ENCODE measurements around the gene OR51A7. TPM values are rescaled to one million over a fixed set of nuclear protein-coding genes. Genes with fewer than 3 reads are reported as not detected.
"Not testable (repeated sequence)": the region's sequence is repeated elsewhere in the genome, so short reads cannot be mapped to it uniquely, and the experiment has no call there.

OR51A7 gene
- total RNA-seq, 1 experiment from 2014 or later: not detected

DNA sequence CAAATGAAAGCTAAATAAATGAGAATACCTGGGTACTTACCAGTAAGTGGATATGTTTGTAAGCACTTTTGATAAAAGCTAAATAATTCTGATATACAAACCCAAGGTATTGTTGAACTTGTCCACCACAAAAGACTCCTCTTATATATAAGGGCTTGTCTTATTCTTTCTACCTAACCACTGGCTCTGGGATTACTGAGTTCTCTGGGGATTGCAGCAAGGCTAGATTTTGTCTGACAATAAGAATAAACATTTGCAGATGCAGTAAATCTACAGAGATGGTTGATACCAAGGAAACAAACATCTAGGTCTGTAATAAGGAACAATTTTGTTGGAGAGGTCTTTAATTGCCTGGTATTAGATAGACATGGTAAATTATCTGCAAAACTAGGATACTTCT is 43.9 kb downstream of the OR51A7 start, which contains the start of gene OR51A4 (continued):
- TF ChIP-seq, protein P1, sequence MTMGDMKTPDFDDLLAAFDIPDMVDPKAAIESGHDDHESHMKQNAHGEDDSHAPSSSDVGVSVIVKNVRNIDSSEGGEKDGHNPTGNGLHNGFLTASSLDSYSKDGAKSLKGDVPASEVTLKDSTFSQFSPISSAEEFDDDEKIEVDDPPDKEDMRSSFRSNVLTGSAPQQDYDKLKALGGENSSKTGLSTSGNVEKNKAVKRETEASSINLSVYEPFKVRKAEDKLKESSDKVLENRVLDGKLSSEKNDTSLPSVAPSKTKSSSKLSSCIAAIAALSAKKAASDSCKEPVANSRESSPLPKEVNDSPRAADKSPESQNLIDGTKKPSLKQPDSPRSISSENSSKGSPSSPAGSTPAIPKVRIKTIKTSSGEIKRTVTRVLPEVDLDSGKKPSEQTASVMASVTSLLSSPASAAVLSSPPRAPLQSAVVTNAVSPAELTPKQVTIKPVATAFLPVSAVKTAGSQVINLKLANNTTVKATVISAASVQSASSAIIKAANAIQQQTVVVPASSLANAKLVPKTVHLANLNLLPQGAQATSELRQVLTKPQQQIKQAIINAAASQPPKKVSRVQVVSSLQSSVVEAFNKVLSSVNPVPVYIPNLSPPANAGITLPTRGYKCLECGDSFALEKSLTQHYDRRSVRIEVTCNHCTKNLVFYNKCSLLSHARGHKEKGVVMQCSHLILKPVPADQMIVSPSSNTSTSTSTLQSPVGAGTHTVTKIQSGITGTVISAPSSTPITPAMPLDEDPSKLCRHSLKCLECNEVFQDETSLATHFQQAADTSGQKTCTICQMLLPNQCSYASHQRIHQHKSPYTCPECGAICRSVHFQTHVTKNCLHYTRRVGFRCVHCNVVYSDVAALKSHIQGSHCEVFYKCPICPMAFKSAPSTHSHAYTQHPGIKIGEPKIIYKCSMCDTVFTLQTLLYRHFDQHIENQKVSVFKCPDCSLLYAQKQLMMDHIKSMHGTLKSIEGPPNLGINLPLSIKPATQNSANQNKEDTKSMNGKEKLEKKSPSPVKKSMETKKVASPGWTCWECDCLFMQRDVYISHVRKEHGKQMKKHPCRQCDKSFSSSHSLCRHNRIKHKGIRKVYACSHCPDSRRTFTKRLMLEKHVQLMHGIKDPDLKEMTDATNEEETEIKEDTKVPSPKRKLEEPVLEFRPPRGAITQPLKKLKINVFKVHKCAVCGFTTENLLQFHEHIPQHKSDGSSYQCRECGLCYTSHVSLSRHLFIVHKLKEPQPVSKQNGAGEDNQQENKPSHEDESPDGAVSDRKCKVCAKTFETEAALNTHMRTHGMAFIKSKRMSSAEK (CRISPR knock-in tag; IDR thresholded peaks at IDR 0.05; ENCODE audit: borderline replicate concordance): no peak
- TF ChIP-seq NFATC4 (CRISPR knock-in tag; IDR thresholded peaks at IDR 0.05): no peak

DNA sequence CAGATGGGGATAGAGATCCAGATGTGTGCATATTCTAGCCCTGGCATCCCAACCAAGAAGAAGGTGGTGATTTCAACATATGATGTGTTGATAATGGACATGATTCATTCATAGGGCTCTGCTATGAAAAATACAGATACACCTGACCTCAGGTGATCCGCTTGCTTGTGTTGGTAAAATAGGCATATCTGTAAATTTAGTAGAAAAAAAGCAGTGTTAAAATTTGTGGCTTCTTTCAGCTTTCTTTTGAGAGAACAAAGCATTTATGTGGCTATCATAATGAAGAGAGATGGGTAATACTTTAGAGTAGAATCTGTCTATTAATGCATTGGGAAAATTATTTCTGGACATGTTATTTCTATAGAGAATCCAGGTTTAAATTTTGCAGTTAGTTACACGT is 52.0 kb downstream of the OR51A7 start, which contains the start of gene OR51A2:
Gene OR51A2 (minus strand): TSS at position 101 of the 400 bp plus-strand sequence. CDS start 0 bp downstream, at position 101.
- DNase-seq (ENCODE audit: low spot score); H3K27me3 Mint-ChIP-seq (ENCODE audit: low read depth); H3K27ac Mint-ChIP-seq; POLR2A ChIA-PET; H3K4me1 Mint-ChIP-seq; H3K4me3 Mint-ChIP-seq; H3K9me3 Mint-ChIP-seq; H3K36me3 Mint-ChIP-seq; CTCF ChIA-PET; ATAC-seq: not testable (repeated sequence)

DNA sequence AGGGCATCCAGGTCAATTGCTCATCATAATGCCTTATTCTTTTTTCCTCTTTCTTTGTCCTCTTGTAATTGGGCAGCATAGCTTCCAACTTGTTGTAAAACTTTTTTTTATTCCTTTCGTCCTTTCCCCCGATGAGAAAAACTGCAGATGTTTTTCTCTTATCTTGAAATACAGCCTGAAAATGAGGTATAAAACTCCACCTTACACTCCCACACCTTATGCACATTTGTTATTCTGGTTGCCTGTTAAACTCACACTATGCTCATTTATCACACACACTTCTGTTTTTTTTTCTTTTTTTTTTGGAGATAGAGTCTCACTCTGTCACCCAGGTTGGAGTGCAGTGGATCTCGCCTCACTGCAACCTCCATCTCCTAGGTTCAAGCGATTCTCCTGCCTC is 53.8 kb downstream of the OR51A7 start:
- Mint-ChIP-seq H3K9me3 (no peaks in the 10 kb centered on the region), H3K27ac (no peak overlapping the region), H3K4me1 (no peaks in the 10 kb centered on the region), H3K36me3 (no peaks in the 10 kb centered on the region), H3K27me3 (ENCODE audit: low read depth) (no peaks in the 10 kb centered on the region; the same call in 1 of the 2 replicates), H3K4me3 (no peak overlapping the region)
- ChIA-PET CTCF (no interaction called here), POLR2A (no interaction called here)
- DNase-seq (ENCODE audit: low spot score) (no peak), ATAC-seq (no peak)
- TF ChIP-seq FOXP1 (CRISPR knock-in tag; IDR thresholded peaks at IDR 0.05; ENCODE audit: borderline replicate concordance) (no peak), ZNF317 (CRISPR knock-in tag; IDR thresholded peaks at IDR 0.05; ENCODE audit: borderline replicate concordance, low read depth) (no peak), HMGA2 (CRISPR knock-in tag; IDR thresholded peaks at IDR 0.05) (no peak), KAT7 (CRISPR knock-in tag; IDR thresholded peaks at IDR 0.05; ENCODE audit: borderline replicate concordance) (no peak), ELF4 (CRISPR knock-in tag; IDR thresholded peaks at IDR 0.05; ENCODE audit: low read depth) (no peak), JAZF1 (CRISPR knock-in tag; IDR thresholded peaks at IDR 0.05) (no peak), FOXK1 (CRISPR knock-in tag; IDR thresholded peaks at IDR 0.05) (no peak), SMAD4 (CRISPR knock-in tag; IDR thresholded peaks at IDR 0.05) (no peak), MXD4 (CRISPR knock-in tag; IDR thresholded peaks at IDR 0.05; ENCODE audit: borderline replicate concordance) (no peak), TP53 (CRISPR knock-in tag; IDR thresholded peaks at IDR 0.05) (no peak), ESRRA (CRISPR knock-in tag; IDR thresholded peaks at IDR 0.05; ENCODE audit: borderline replicate concordance) (no peak)
- TF ChIP-seq, protein P2, sequence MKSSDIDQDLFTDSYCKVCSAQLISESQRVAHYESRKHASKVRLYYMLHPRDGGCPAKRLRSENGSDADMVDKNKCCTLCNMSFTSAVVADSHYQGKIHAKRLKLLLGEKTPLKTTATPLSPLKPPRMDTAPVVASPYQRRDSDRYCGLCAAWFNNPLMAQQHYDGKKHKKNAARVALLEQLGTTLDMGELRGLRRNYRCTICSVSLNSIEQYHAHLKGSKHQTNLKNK (CRISPR knock-in tag; IDR thresholded peaks at IDR 0.05): no peak
- TF ChIP-seq, protein P3, sequence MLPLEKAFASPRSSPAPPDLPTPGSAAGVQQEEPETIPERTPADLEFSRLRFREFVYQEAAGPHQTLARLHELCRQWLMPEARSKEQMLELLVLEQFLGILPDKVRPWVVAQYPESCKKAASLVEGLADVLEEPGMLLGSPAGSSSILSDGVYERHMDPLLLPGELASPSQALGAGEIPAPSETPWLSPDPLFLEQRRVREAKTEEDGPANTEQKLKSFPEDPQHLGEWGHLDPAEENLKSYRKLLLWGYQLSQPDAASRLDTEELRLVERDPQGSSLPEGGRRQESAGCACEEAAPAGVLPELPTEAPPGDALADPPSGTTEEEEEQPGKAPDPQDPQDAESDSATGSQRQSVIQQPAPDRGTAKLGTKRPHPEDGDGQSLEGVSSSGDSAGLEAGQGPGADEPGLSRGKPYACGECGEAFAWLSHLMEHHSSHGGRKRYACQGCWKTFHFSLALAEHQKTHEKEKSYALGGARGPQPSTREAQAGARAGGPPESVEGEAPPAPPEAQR (CRISPR knock-in tag; IDR thresholded peaks at IDR 0.05): no peak
- TF ChIP-seq, protein P4, sequence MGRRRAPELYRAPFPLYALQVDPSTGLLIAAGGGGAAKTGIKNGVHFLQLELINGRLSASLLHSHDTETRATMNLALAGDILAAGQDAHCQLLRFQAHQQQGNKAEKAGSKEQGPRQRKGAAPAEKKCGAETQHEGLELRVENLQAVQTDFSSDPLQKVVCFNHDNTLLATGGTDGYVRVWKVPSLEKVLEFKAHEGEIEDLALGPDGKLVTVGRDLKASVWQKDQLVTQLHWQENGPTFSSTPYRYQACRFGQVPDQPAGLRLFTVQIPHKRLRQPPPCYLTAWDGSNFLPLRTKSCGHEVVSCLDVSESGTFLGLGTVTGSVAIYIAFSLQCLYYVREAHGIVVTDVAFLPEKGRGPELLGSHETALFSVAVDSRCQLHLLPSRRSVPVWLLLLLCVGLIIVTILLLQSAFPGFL (CRISPR knock-in tag; IDR thresholded peaks at IDR 0.05; ENCODE audit: borderline replicate concordance): no peak
- TF ChIP-seq, protein P5, sequence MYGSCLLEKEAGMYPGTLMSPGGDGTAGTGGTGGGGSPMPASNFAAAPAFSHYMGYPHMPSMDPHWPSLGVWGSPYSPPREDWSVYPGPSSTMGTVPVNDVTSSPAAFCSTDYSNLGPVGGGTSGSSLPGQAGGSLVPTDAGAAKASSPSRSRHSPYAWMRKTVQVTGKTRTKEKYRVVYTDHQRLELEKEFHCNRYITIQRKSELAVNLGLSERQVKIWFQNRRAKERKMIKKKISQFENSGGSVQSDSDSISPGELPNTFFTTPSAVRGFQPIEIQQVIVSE (CRISPR knock-in tag; IDR thresholded peaks at IDR 0.05; ENCODE audit: borderline replicate concordance): no peak

Other genes starting within 250 kb of the OR51A7 start
- not detected in 3 replicates for gene OR51E2, start 205.9 kb upstream of the OR51A7 start, total RNA-seq (2021)
- gene MMP26, start 199.0 kb upstream of the OR51A7 start, total RNA-seq (2021): not detected in 3 replicates
- gene OR51F1, start 133.8 kb upstream of the OR51A7 start, total RNA-seq (2021): not detected in 3 replicates
- gene OR52R1, start 99.4 kb upstream of the OR51A7 start, total RNA-seq (2021): not detected in 3 replicates
- not detected in 3 replicates for gene OR51F2, start 82.5 kb upstream of the OR51A7 start, total RNA-seq (2021)
- gene OR51S1, start 54.6 kb upstream of the OR51A7 start, total RNA-seq (2021): not detected in 3 replicates
- not detected in 3 replicates for gene OR51T1, start 21.9 kb upstream of the OR51A7 start, total RNA-seq (2021)
- gene OR51G2, start 15.6 kb downstream of the OR51A7 start, total RNA-seq (2021): not detected in 3 replicates
- not detected in 3 replicates for gene OR51G1, start 20.6 kb downstream of the OR51A7 start, total RNA-seq (2021)
- not detected in 3 replicates for gene OR51A4, start 43.8 kb downstream of the OR51A7 start, total RNA-seq (2021)
- gene OR51A2, start 51.9 kb downstream of the OR51A7 start, total RNA-seq (2021): not detected in 3 replicates
- not detected in 3 replicates for gene OR51L1, start 91.1 kb downstream of the OR51A7 start, total RNA-seq (2021)
- gene OR52J3, start 142.7 kb downstream of the OR51A7 start, total RNA-seq (2021): not detected in 3 replicates
- not detected in 3 replicates for gene OR52E2, start 155.8 kb downstream of the OR51A7 start, total RNA-seq (2021)
- gene OR52E1, start 165.8 kb downstream of the OR51A7 start, total RNA-seq (2021): not detected in 3 replicates
- gene OR52A5, start 234.6 kb downstream of the OR51A7 start, total RNA-seq (2021): 0.07 to 0.11 TPM in 2 of 3 replicates, not detected in the other